OCI-M2 (cell line): ENCODE results near the gene PCIF1.
"Not testable (repeated sequence)": the region's sequence is repeated elsewhere in the genome, so short reads cannot be mapped to it uniquely, and the experiment has no call there.

Experiments used
- DNase-seq: peaks from one replicate; lab custom pipeline; 2025; ENCODE audit not compliant: unreplicated experiment; lab: John Stamatoyannopoulos, UW

Gene PCIF1

GRCh38 chr20:45934586-45935415 lies at the start of gene PCIF1:
Gene PCIF1 (plus strand): TSS chr20:45934683. CDS start chr20:45939000, 4,317 bp downstream.
- peak; percentile 96 for DNase-seq

DNA sequence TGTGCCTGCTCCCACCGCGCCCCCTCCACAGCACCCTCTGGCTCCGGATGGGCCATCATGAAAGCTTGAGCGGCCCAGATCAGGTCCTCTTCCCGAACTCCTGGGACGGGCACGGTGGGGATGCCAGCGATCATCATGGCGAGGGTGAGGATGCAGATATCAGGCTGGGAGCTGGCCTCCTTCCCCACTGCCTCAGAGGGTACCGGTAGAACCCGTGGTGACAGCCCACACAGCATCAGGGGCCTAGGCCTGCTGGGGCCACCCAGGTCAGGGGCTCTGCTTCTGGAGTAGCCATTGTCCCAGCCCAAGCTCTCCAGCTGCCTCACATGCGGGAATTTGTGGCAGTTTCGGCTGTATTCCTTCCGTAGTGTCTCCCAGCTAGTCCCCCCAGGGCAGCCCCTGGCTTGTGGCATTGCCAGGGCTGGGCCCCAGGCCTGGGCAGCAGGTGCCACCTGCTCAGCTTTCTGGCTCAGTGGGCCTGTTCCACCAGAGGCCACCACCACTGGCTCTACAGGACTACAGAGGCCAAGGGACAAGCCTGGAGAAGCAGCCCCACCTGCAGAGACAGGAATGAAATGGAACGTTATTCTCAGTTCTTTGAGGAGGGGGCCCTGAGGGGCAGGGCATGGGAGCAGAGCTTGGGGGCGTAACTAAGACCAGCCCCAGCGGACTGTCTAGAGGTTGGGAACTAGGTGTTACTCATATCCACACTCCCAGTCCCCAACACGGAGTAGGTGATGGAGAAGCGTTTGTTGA lies 47.7 kb upstream of the PCIF1 start:
- DNase-seq: no peak

GRCh38 chr20:45887346-45887715 lies 47.2 kb upstream of the PCIF1 start, which contains the start of gene SPATA25:
Gene SPATA25 (minus strand): TSS chr20:45887622. CDS start chr20:45887590, 32 bp downstream.
- no peak for DNase-seq

DNA sequence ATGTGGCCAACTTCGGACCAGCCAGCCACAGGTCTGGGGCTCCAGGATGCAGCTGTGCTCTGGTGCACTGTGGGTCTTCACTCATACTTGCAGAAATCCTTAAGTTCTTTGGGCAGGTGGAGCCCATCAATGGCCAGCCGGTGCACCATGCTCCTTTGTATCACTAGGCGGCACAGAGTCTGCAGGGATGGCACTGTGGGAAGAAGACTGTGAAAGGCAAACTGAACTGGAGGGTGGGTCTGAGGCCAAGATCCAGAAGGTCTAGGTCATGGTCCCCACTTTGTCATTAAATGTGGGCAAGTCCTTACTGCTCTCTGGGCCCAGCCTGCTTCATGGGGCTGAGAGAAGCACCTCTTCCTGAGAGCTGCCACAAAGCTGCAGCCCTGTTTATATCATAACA lies 45.8 kb upstream of the PCIF1 start:
- DNase-seq: no peak

- DNase-seq: peak; percentile 56
These were observed 44.2 kb upstream of the PCIF1 start for GRCh38 chr20:45890077-45890984.

DNA sequence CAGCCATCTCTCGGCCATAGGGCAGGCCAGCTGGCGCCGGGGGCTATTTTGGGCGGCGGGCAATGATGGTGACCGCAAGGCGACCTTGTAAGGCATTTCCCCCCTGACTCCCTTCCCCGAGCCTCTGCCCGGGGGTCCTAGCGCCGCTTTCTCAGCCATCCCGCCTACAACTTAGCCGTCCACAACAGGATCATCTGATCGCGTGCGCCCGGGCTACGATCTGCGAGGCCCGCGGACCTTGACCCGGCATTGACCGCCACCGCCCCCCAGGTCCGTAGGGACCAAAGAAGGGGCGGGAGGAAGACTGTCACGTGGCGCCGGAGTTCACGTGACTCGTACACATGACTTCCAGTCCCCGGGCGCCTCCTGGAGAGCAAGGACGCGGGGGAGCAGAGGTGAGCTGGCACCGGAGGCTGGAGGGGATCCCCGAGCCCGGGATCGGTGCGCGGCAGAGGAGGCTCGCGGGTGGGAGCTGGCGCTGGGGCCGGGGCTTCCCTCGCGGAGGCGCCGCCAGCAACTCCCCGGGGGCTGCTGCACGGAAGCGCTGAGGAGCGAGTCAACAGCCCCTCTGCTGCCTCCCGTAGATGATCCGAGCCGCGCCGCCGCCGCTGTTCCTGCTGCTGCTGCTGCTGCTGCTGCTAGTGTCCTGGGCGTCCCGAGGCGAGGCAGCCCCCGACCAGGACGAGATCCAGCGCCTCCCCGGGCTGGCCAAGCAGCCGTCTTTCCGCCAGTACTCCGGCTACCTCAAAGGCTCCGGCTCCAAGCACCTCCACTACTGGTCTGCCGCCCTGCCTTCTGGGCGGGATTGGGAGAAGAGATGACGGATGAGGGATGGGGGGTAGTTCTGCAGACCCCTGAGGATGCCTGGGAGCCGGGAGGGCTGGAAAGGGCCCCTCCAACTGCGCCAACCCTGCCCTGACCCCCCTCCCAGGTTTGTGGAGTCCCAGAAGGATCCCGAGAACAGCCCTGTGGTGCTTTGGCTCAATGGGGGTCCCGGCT lies 43.2 kb upstream of the PCIF1 start, which contains the start of the genes CTSA and NEURL2:
Gene CTSA (plus strand): TSS at position 351 of the 999 bp plus-strand sequence. CDS start 234 bp downstream, at position 585.
Gene NEURL2 (minus strand): TSS at position 224 of the 999 bp plus-strand sequence. CDS start 217 bp downstream, at position 7.
- DNase-seq: peak; percentile 86

- no peak for DNase-seq
These were observed 42.2 kb upstream of the PCIF1 start for GRCh38 chr20:45892049-45892825.

GRCh38 chr20:45892828-45893500 lies 41.5 kb upstream of the PCIF1 start:
- DNase-seq: no peak

- no peak for DNase-seq
These were observed 40.7 kb upstream of the PCIF1 start for GRCh38 chr20:45893831-45894230.

DNA sequence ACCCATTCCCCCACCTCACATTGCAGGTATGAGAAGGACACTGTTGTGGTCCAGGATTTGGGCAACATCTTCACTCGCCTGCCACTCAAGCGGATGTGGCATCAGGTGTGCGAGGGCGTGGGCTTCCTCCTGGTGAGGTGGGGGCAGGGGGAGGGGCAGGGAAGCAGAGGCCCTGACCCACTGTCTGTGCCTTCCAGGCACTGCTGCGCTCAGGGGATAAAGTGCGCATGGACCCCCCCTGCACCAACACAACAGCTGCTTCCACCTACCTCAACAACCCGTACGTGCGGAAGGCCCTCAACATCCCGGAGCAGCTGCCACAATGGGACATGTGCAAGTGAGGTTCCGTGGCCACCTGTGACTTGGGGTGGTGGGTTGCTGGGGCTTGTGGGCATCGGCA lies 39.7 kb upstream of the PCIF1 start:
- DNase-seq: no peak

DNA sequence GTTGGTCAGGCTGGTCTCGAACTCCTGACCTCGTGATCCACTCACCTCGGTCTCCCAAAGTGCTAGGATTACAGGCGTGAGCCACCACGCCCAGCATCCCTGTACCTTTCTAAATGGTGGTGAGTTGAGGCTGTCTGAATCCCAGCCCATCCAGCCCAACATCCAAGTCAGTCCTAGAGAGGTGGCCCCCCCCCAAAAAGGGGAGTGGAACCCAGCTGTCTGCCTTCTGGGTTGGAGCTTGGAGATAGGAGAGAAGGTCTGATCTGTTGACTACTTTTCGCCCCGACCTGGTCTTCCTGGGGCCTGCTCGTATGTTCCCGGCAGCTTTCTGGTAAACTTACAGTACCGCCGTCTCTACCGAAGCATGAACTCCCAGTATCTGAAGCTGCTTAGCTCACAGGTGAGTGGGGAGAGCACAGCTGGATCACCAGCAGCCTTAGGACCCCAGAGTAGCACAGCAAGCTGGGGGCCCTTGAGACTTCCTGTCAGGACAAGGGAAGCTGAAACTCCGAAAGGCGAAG lies 37.8 kb upstream of the PCIF1 start:
- no peak for DNase-seq

DNA sequence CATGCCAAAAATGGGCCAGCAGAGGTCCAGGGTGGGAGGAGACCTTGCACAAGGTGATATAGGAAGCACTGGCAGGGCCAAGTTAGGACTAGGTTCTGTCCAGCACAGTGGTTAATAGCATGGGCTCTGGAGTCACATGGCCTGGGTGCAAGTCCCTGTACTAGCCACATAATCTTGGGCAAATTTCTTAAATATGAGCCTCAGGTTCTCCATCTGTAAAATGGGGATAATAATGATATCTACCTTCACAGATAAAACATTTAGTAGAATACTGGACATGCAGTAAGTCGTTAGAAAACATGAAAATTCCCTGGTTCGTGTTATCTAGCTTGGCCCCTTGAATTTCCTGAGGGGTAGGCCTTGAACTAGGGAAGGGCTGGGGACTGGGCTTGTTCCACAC lies 37.2 kb upstream of the PCIF1 start:
- no peak for DNase-seq

- DNase-seq: no peak
These were observed 36.8 kb upstream of the PCIF1 start for GRCh38 chr20:45897692-45898091.

- no peak for DNase-seq
These were observed 36.2 kb upstream of the PCIF1 start for GRCh38 chr20:45898285-45898684.

DNA sequence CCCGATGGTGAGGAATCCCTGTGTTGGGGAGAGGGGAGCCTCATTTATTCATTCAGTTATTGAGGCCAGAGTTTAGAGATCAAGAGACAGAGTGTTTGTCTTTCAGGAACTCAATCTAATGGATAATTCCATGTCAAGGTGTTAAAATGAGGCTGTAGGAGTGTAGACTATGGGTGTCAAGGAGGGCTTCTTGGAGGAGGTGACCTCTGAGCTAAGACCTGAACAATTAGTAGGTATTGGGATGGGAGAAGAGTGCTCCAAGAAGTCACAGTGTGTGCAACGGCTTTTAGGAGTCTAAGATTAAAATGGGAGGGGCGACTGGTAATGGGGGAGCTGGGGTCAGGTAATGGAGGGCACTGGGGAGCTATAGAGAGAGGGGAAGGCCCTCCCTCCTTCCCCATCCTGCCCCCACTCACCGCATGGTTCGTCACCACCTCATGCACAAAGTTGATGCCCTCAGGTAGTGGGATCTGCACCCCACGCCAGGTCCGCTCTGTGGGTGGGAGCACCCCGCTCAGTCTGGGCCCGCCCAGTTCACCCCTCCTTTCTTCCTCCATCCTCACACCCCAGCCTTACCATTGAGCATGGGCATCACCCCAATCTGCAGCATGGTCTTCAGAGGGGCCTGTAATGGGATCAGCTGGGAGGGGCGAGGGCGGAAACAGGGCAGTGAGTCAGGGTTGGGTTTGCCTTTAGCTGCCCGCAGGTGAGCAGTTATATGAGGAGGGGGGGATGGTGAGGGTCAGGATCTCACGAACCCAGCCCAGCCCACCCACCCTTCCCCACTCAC lies 35.2 kb upstream of the PCIF1 start:
- no peak for DNase-seq

DNA sequence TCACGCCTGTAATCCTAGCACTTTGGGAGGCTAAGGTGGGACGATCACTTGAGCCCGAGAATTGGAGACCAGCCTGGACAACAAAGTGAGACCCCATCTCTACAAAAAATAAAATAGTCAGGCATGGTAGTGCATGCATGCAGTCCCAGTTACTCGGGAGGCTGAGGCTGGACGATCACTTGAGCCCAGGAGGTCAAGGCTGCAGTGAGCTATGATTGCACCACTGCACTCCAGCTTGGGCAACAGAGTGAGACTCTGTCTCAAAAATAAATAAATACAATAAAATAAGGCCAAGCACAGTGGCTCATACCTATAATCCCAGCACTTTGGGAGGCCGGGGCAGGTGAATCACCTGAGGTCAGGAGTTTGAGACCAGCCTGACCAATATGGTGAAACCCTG lies 33.2 kb upstream of the PCIF1 start:
- DNase-seq: not testable (repeated sequence)

DNA sequence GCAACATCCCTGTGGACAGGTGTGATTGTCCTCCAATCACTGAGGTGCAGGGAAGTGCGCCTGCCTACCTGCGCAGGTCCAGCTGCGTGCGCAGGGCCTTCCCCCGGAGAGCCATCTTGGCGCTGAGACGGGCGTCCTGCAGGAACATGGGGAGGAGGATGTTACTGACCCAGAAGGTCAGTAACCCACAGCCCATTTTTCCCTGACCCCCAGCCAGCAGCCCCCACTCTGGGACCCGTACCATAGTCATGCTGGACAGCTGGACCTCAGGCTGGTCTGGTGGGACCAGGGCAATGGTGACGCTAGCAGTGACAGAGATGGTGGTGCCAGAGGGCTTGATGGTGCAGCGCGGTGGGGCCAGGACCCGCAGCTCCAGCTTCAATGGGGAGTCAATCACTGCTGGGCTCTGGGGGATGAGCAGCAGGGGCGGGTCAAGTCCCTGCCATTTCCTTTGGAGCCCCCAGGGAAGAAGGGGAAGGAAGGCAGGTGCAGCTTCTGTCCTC lies 32.2 kb upstream of the PCIF1 start:
- no peak for DNase-seq
